Suprapubic skin (tissue), 4 donors: ENCODE data around the gene CTNNA3. TPM values are rescaled to one million over a fixed set of nuclear protein-coding genes. Genes with fewer than 3 reads are reported as not detected.

Experiments
- DNase-seq, 2 donors: peaks; one replicate each; pipeline ENCODE4 v3.0.0-alpha.2; 2019; ENCODE audit warnings: low spot score in 2 of 2
- H3K27ac ChIP-seq: fragments of 200-600 bp; sonication (generic); one replicate; pipeline ENCODE4 v1.5.1; 2019
- H3K27me3 ChIP-seq: fragments of 200-600 bp; sonication (generic); one replicate; pipeline ENCODE4 v1.5.1; 2019
- H3K36me3 ChIP-seq: fragments of 200-600 bp; sonication (generic); one replicate; pipeline ENCODE4 v1.5.1; 2019
- H3K4me1 ChIP-seq: fragments of 200-600 bp; sonication (generic); one replicate; pipeline ENCODE4 v1.5.1; 2019
- H3K4me3 ChIP-seq: fragments of 200-600 bp; sonication (generic); one replicate; pipeline ENCODE4 v1.5.1; 2019; ENCODE audit warnings: mild to moderate bottlenecking
- H3K9me3 ChIP-seq: fragments of 200-600 bp; sonication (generic); one replicate; pipeline ENCODE4 v1.5.1; 2019
- EP300 ChIP-seq: sonication (generic); formaldehyde crosslinking; IDR thresholded peaks from one replicate; pipeline ENCODE4 v1.6.1; 2017; ENCODE audit warnings: antibody characterized with exemption
- POLR2A ChIP-seq, 2 donors: fragments of 450-650 bp; IDR thresholded peaks; one replicate each; pipeline ENCODE4 v1.6.1; 2017; ENCODE audit warnings: antibody characterized with exemption in 2 of 2, mild to moderate bottlenecking in 2 of 2, moderate library complexity in 2 of 2
- POLR2AphosphoS5 ChIP-seq, 3 donors: sonication (generic); formaldehyde crosslinking; IDR thresholded peaks; one replicate each; pipeline ENCODE4 v1.6.1; 2017; ENCODE audit warnings: antibody characterized with exemption in 3 of 3
- WGBS: methylation state at CpG from one replicate; pipeline ENCODE4 v1.1.5; 2018; 5-methylcytosine and 5-hydroxymethylcytosine counted together
- total RNA-seq, 4 donors: library from RNA; depleted of rRNA; stranded (reverse); fragments of >200 nt; gene quantifications; one replicate each; pipeline ENCODE4 v1.1.0, GENCODE V29; 2016
- TF ChIP-seq, protein P1 (sequence below), 2 donors: fragments of 200-600 bp in 1 of 2; fragments of 450-650 bp in 1 of 2; sonication (generic) in 1 of 2; IDR thresholded peaks; one replicate each; pipeline ENCODE4 v1.5.1; 2016 to 2019; ENCODE audit warnings: antibody characterized with exemption in 2 of 2, mild to moderate bottlenecking in 1 of 2, moderate library complexity in 1 of 2

The CTNNA3 gene
- total RNA-seq, 4 donors from 2014 or later: 0.08 to 0.29 (median 0.21) TPM

DNA sequence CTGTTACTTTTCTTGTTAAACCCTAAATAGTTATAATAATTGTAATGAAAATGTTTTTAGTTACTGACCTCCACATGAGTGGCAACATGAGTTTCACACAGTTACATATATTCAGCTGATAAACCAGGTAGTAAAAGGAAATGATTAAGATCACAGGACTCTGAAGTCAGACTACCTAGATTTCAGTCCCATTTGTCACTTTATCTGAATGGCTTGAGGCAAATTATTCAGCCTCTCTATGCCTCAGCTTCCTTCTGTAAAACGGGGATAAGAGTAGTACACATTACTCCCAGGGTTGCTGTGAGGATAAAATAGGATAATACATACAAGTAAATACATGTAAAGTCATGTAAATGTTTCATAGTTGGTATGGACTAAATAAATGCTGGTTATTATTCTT is 1024.4 kb downstream of the CTNNA3 start:
- Histone ChIP-seq H3K27ac (no peak overlapping the region), H3K27me3 (no peaks in the 10 kb centered on the region), H3K36me3 (no peaks in the 10 kb centered on the region), H3K4me3 (no peak overlapping the region), H3K9me3 (no peaks in the 10 kb centered on the region), H3K4me1 (no peaks in the 10 kb centered on the region)
- TF ChIP-seq EP300: no peak
- no peak for TF ChIP-seq POLR2A (IDR thresholded peaks at IDR 0.05)
- no peak for TF ChIP-seq POLR2AphosphoS5 (IDR thresholded peaks at IDR 0.05)
- TF ChIP-seq, protein P1, sequence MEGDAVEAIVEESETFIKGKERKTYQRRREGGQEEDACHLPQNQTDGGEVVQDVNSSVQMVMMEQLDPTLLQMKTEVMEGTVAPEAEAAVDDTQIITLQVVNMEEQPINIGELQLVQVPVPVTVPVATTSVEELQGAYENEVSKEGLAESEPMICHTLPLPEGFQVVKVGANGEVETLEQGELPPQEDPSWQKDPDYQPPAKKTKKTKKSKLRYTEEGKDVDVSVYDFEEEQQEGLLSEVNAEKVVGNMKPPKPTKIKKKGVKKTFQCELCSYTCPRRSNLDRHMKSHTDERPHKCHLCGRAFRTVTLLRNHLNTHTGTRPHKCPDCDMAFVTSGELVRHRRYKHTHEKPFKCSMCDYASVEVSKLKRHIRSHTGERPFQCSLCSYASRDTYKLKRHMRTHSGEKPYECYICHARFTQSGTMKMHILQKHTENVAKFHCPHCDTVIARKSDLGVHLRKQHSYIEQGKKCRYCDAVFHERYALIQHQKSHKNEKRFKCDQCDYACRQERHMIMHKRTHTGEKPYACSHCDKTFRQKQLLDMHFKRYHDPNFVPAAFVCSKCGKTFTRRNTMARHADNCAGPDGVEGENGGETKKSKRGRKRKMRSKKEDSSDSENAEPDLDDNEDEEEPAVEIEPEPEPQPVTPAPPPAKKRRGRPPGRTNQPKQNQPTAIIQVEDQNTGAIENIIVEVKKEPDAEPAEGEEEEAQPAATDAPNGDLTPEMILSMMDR (IDR thresholded peaks at IDR 0.05): no peak
- no peak for DNase-seq
- 26% methylated on average over 1 of the region's 1 CpG for WGBS

DNA sequence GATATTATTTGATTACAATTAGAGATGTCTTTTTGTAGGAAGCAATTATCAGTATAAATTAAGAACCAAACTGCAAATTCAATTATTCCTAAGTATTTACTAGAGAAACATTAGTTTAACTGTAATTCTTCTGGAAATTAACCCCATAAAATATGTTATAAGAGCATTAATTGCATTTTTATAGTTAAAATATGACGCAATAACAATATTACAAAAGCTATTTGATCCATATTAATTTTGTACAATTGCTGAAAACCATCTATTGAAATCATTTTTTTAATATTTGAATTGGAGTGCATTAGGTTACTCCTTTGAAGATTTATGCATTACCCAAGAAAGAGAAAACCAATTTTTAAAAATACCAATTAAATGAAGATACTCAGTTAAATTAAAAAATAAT is 1024.9 kb downstream of the CTNNA3 start:
- TF ChIP-seq POLR2AphosphoS5 (IDR thresholded peaks at IDR 0.05): no peak
- no peak for TF ChIP-seq POLR2A (IDR thresholded peaks at IDR 0.05)
- TF ChIP-seq, protein P1 (IDR thresholded peaks at IDR 0.05): no peak
- no peak for TF ChIP-seq EP300
- WGBS: 3% methylated on average over 1 of the region's 1 CpG
- Histone ChIP-seq H3K4me1 (no peaks in the 10 kb centered on the region), H3K27me3 (no peaks in the 10 kb centered on the region), H3K27ac (no peak overlapping the region), H3K4me3 (no peak overlapping the region), H3K9me3 (no peaks in the 10 kb centered on the region), H3K36me3 (no peaks in the 10 kb centered on the region)
- no peak for DNase-seq

DNA sequence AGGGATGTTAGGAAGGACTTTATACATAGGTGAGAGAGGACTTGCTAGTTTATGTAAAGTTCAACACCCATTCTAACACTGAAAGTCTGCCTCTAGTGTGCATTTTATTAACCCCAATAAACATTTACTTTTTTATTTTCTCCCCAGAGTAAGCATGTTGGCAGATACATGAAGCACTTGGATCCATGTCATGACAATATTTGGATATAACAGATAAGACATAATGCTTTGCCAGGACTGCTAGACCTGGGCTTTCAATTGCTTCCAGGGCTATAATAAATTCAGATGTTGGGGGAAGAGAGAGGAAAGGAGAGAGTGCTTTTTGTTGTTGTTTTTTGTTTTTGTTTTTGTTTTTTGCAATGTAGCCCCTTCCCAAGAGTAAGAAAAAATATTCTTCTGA is 1039.5 kb downstream of the CTNNA3 start:
- peaks cover 7% of the 10 kb centered on the region for H3K9me3 ChIP-seq
- H3K4me3 ChIP-seq: no peak overlapping the region
- H3K27ac ChIP-seq: no peak overlapping the region
- DNase-seq: no peak
- H3K27me3 ChIP-seq: no peaks in the 10 kb centered on the region
- H3K36me3 ChIP-seq: no peaks in the 10 kb centered on the region
- TF ChIP-seq, protein P1 (IDR thresholded peaks at IDR 0.05): no peak
- TF ChIP-seq EP300 (no peak), POLR2A (IDR thresholded peaks at IDR 0.05) (no peak), POLR2AphosphoS5 (IDR thresholded peaks at IDR 0.05) (no peak)
- H3K4me1 ChIP-seq: no peaks in the 10 kb centered on the region

DNA sequence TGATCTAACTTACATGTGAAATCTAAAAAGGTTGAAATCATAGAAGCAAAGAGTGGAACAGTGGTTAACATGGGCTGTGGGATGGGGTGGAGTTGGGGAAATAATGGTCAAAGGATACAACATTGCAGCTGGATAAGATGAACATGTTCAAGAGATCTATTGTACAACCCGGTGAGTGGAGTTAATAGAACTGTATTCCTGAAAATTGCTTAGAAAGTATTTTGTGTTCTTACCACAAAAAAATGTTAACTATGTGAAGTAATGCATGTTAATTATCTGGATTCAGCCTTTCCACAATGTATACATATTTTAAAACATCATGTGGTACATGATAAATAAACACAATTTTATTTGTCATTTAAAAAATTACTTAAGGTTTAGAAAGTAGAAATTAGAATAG is 1041.1 kb downstream of the CTNNA3 start:
- Histone ChIP-seq H3K4me1 (no peaks in the 10 kb centered on the region), H3K4me3 (no peak overlapping the region), H3K27ac (no peak overlapping the region), H3K27me3 (no peaks in the 10 kb centered on the region), H3K9me3 (peaks cover 7% of the 10 kb centered on the region), H3K36me3 (no peaks in the 10 kb centered on the region)
- DNase-seq: no peak
- 0% methylated on average over 1 of the region's 1 CpG for WGBS
- TF ChIP-seq POLR2A (IDR thresholded peaks at IDR 0.05): no peak
- TF ChIP-seq POLR2AphosphoS5 (IDR thresholded peaks at IDR 0.05): no peak
- TF ChIP-seq EP300: no peak
- TF ChIP-seq, protein P1 (IDR thresholded peaks at IDR 0.05): no peak

DNA sequence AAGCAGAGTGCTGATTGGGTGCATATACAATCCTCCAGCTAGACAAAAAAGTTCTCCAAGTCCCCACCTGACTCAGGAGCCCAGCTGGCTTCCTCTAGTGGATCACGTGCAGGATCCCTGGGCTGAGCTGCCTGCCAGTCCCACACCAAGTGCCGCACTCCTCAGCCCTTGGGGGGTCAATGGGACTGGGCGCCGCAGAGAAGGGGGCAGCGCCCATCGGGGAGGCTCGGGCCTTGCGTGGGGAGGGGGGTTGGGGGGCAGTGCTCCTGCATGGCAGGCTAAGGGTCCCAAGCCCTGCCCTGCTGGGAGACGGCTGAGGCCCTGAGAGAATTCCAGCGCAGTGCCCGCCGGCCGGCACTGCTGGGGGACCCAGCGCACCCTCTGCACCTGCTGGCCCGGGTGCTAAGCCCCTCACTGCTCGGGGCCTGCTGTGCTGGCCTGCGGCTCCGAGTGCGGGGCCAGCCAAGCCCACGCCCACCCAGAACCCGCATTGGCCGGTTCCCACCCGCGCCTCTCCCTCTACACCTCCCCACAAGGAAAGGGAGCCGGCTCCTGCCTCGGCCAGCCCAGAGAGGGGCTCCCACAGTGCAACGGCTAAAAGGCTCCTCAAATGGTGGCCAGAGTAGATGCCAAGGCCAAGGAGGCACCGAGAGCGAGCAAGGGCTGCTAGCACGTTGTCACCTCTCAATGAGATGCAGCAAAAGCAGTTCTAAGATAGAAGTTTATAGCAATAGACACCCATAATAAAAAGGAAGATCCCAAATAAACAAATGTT is 1044.5 kb downstream of the CTNNA3 start:
- no peak for DNase-seq
- TF ChIP-seq POLR2A (IDR thresholded peaks at IDR 0.05) (no peak), EP300 (no peak)
- 81% methylated on average over 7 of the region's 30 CpGs for WGBS
- H3K4me3 ChIP-seq: no peak overlapping the region
- no peak overlapping the region for H3K27ac ChIP-seq
- no peaks in the 10 kb centered on the region for H3K27me3 ChIP-seq
- peaks cover 7% of the 10 kb centered on the region for H3K9me3 ChIP-seq
- no peaks in the 10 kb centered on the region for H3K36me3 ChIP-seq
- H3K4me1 ChIP-seq: no peaks in the 10 kb centered on the region
